CD14-positive monocyte (primary cell): ENCODE measurements around the gene GABRG3. TPM values are rescaled to one million over a fixed set of nuclear protein-coding genes. Genes with fewer than 3 reads are reported as not detected.
"Not testable (repeated sequence)": the region's sequence is repeated elsewhere in the genome, so short reads cannot be mapped to it uniquely, and the experiment has no call there.

Source experiments
- DNase-seq, 3 donors: peaks; one replicate each; pipeline ENCODE4 v3.0.0-alpha.2; 2011 to 2022
- H2AFZ ChIP-seq: 2 replicates; pipeline ENCODE4 v1.6.0; 2012; ENCODE audit warnings: mild to moderate bottlenecking, low read depth, low read length, inconsistent platforms; ENCODE audit not compliant: insufficient read depth, poor library complexity, severe bottlenecking
- H3K27ac ChIP-seq, 2 donors: 1 replicate in 1 of 2; 2 replicates in 1 of 2; pipeline ENCODE4 v1.5.1; 2012 to 2013; ENCODE audit warnings: low read length in 2 of 2, control low read depth in 1 of 2, inconsistent platforms in 1 of 2, low read depth in 1 of 2, mild to moderate bottlenecking in 1 of 2
- H3K27me3 ChIP-seq, 2 donors: one replicate each; pipeline versions ENCODE4 v1.6.0 to v1.6.1; 2011 to 2013; ENCODE audit warnings: low read length in 2 of 2; ENCODE audit not compliant: control insufficient read depth in 2 of 2, insufficient read depth in 2 of 2
- H3K36me3 ChIP-seq, 2 donors: replicated peaks in 1 of 2; 1 replicate in 1 of 2; 2 replicates in 1 of 2; pipeline versions ENCODE4 v1.5.1 to v1.6.1; 2012 to 2013; ENCODE audit warnings: low read length in 2 of 2, control low read depth in 1 of 2, inconsistent platforms in 1 of 2, mild to moderate bottlenecking in 1 of 2; ENCODE audit not compliant: insufficient read depth in 2 of 2, control insufficient read depth in 1 of 2
- H3K4me1 ChIP-seq, 2 donors: 1 replicate in 1 of 2; 2 replicates in 1 of 2; pipeline versions ENCODE4 v1.5.1 to v1.6.1; 2012 to 2013; ENCODE audit warnings: low read length in 2 of 2, control low read depth in 1 of 2, inconsistent platforms in 1 of 2, mild to moderate bottlenecking in 1 of 2, moderate library complexity in 1 of 2; ENCODE audit not compliant: insufficient read depth in 2 of 2, control insufficient read depth in 1 of 2
- H3K4me2 ChIP-seq: replicated peaks from 2 replicates; pipeline ENCODE3; 2012; ENCODE audit warnings: low read length, moderate library complexity, mild to moderate bottlenecking; ENCODE audit not compliant: poor library complexity, severe bottlenecking; ENCODE audit errors: extremely low read depth
- H3K4me3 ChIP-seq, 3 experiments: fragments of 200-600 bp in 1 of 3; sonication (generic) in 1 of 3; replicated peaks in 1 of 3; 1 replicate in 2 of 3; 2 replicates in 1 of 3; pipeline ENCODE4 v1.5.1; 2011 to 2013; ENCODE audit warnings: low read length in 3 of 3, mild to moderate bottlenecking in 3 of 3, control low read depth in 2 of 3, low read depth in 2 of 3, inconsistent platforms in 1 of 3, moderate library complexity in 1 of 3
- H3K79me2 ChIP-seq: 2 replicates; pipeline ENCODE4 v1.6.0; 2012; ENCODE audit warnings: mild to moderate bottlenecking, control low read depth, inconsistent platforms, low read length, moderate library complexity; ENCODE audit not compliant: insufficient read depth
- H3K9ac ChIP-seq: 2 replicates; pipeline ENCODE4 v1.6.0; 2017; ENCODE audit warnings: low read length, mild to moderate bottlenecking; ENCODE audit not compliant: insufficient read depth, poor library complexity, severe bottlenecking
- H3K9me3 ChIP-seq, 2 donors: replicated peaks in 1 of 2; 1 replicate in 1 of 2; 2 replicates in 1 of 2; pipeline versions ENCODE4 v1.5.1 to v1.6.1; 2012 to 2013; ENCODE audit warnings: low read length in 2 of 2, control low read depth in 1 of 2; ENCODE audit not compliant: control insufficient read depth in 1 of 2, insufficient read depth in 1 of 2
- H4K20me1 ChIP-seq: 2 replicates; pipeline ENCODE4 v1.6.0; 2012; ENCODE audit warnings: mild to moderate bottlenecking, low read length, control low read depth, moderate library complexity; ENCODE audit not compliant: insufficient read depth
- H3K27ac Mint-ChIP-seq, 7 donors: one replicate each; pipeline ENCODE4 v1.8.0; 2020; ENCODE audit warnings: mild to moderate bottlenecking in 7 of 7, mixed read lengths in 7 of 7, moderate library complexity in 6 of 7, inconsistent platforms in 2 of 7
- H3K27me3 Mint-ChIP-seq, 3 donors: one replicate each; pipeline ENCODE4 v1.8.0; 2021 to 2022; ENCODE audit warnings: low read depth in 3 of 3, mild to moderate bottlenecking in 3 of 3, mixed read lengths in 3 of 3, moderate library complexity in 3 of 3, inconsistent platforms in 1 of 3
- H3K36me3 Mint-ChIP-seq, 2 donors: one replicate each; pipeline ENCODE4 v1.8.0; 2020; ENCODE audit warnings: mixed read lengths in 2 of 2, inconsistent platforms in 1 of 2, mild to moderate bottlenecking in 1 of 2
- H3K4me1 Mint-ChIP-seq: one replicate; pipeline ENCODE4 v1.8.0; 2020; ENCODE audit warnings: mild to moderate bottlenecking, mixed read lengths
- H3K4me3 Mint-ChIP-seq, 2 donors: one replicate each; pipeline ENCODE4 v1.8.0; 2020; ENCODE audit warnings: mild to moderate bottlenecking in 2 of 2, mixed read lengths in 2 of 2, moderate library complexity in 1 of 2
- H3K9me3 Mint-ChIP-seq, 7 donors: one replicate each; pipeline ENCODE4 v1.8.0; 2020 to 2022; ENCODE audit warnings: mixed read lengths in 7 of 7, mild to moderate bottlenecking in 6 of 7, moderate library complexity in 6 of 7, inconsistent platforms in 2 of 7
- WGBS: methylation state at CpG from one replicate; pipeline ENCODE4 v1.1.5; 2013; ENCODE audit warnings: missing lambda C conversion rate; ENCODE audit not compliant: insufficient coverage; 5-methylcytosine and 5-hydroxymethylcytosine counted together
- intact Hi-C, 2 donors: fragments of 100-400 bp; cut with micrococcal nuclease; formaldehyde crosslinking; loops; one replicate each; pipeline versions ENCODE4 v1.15.0 to v1.15.1; 2023
- polyA plus RNA-seq, 3 donors: library from polyadenylated mRNA; depleted of rRNA in 1 of 3; unstranded in 2 of 3; stranded (reverse) in 1 of 3; fragments of 300-500 nt in 2 of 3; fragments of >200 nt in 1 of 3; fragmentation: Illumina TruSeq in 2 of 3; gene quantifications; 1 replicate in 2 of 3; 2 replicates in 1 of 3; pipeline ENCODE4 v1.2.3, GENCODE V29; 2012 to 2021
- TF ChIP-seq, protein P1 (sequence below): fragments of 200-600 bp; IDR thresholded peaks from one replicate; pipeline ENCODE4 v1.8.0; 2022; ENCODE audit warnings: antibody characterized with exemption, mild to moderate bottlenecking

The GABRG3 gene
- polyA plus RNA-seq, 3 donors = not detected

DNA sequence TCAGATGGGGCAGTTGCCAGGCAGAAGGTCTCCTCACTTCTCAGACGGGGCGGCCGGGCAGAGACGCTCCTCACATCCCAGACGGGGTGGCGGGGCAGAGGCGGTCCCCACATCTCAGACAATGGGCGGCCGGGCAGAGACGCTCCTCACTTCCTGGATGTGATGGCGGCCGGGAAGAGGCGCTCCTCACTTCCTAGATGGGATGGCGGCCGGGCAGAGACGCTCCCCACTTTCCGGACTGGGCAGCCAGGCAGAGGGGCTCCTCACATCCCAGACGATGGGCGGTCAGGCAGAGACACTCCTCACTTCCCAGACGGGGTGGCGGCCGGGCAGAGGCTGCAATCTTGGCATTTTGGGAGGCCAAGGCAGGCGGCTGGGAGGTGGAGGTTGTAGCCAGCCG is 33.2 kb downstream of the GABRG3 start:
- H3K4me3 Mint-ChIP-seq, H3K27me3 ChIP-seq, H3K36me3 ChIP-seq, H3K4me1 Mint-ChIP-seq, intact Hi-C loops, H3K9ac ChIP-seq, DNase-seq, H3K4me1 ChIP-seq, H3K4me2 ChIP-seq, H3K36me3 Mint-ChIP-seq, H3K27me3 Mint-ChIP-seq, H3K4me3 ChIP-seq, H2AFZ ChIP-seq, H3K79me2 ChIP-seq, H3K27ac Mint-ChIP-seq, H3K27ac ChIP-seq, H4K20me1 ChIP-seq: not testable (repeated sequence)
- peaks cover 0 to 10% of the 10 kb centered on the region in 2 donors for H3K9me3 ChIP-seq
- WGBS = 93% methylated on average over 6 of the region's 24 CpGs
- H3K9me3 Mint-ChIP-seq = peaks cover 0 to 13% (median 9%) of the 10 kb centered on the region in 7 donors

DNA sequence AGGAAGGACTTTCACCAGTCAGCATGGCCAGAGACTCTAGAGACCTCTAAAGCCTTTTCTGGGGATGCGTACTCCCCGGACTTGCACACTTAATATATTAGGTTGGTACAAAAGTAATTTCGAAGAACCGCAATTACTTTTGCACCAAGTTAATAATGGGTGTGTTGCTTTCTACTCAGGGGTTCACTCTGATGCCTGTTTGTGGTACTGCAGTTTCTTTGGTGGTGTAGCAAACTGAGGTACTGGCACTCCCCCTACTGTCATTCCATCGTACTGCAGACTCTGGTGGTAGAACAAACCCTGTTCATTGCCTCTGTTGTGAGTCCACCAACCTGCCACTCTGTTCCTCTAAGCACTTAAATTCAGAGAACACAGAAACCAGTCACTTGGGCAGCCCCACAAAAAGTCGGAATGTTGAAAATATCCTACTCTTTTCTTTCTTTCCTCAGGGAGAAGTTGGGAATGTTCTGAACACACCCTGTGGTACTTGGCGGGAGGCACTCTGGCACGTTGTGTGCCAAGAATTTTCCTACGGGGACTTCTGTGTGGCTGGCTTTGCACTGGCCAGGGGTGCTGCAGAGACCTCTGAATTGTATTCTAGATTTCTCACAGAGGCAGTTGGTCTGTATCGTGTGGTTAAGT is 46.3 kb downstream of the GABRG3 start:
- Histone ChIP-seq H3K27ac (no peak overlapping the region), H3K4me3 (no peak overlapping the region), H2AFZ (no peak overlapping the region), H3K27me3 (no peaks in the 10 kb centered on the region), H3K4me2 (no peak overlapping the region), H3K36me3 (no peaks in the 10 kb centered on the region), H3K9me3 (no peaks in the 10 kb centered on the region), H3K9ac (no peak overlapping the region), H3K79me2 (no peaks in the 10 kb centered on the region), H3K4me1 (no peaks in the 10 kb centered on the region), H4K20me1 (no peaks in the 10 kb centered on the region)
- no peaks in the 10 kb centered on the region for H3K4me1 Mint-ChIP-seq
- intact Hi-C loops = no loop called here
- no peaks in the 10 kb centered on the region for H3K9me3 Mint-ChIP-seq
- H3K4me3 Mint-ChIP-seq = no peak overlapping the region
- TF ChIP-seq, protein P1, sequence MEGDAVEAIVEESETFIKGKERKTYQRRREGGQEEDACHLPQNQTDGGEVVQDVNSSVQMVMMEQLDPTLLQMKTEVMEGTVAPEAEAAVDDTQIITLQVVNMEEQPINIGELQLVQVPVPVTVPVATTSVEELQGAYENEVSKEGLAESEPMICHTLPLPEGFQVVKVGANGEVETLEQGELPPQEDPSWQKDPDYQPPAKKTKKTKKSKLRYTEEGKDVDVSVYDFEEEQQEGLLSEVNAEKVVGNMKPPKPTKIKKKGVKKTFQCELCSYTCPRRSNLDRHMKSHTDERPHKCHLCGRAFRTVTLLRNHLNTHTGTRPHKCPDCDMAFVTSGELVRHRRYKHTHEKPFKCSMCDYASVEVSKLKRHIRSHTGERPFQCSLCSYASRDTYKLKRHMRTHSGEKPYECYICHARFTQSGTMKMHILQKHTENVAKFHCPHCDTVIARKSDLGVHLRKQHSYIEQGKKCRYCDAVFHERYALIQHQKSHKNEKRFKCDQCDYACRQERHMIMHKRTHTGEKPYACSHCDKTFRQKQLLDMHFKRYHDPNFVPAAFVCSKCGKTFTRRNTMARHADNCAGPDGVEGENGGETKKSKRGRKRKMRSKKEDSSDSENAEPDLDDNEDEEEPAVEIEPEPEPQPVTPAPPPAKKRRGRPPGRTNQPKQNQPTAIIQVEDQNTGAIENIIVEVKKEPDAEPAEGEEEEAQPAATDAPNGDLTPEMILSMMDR = peak; percentile 46
- 76% methylated on average over 3 of the region's 10 CpGs for WGBS
- H3K36me3 Mint-ChIP-seq = no peaks in the 10 kb centered on the region
- DNase-seq = no peak
- H3K27me3 Mint-ChIP-seq = peaks cover 2 to 3% (median 2%) of the 10 kb centered on the region in 3 donors
- H3K27ac Mint-ChIP-seq = no peak overlapping the region
